ENCODE results near the gene GSE1. TPM values are rescaled to one million over a fixed set of nuclear protein-coding genes. Genes with fewer than 3 reads are reported as not detected.

GSE1 gene
- total RNA-seq, 2 donors from 2014 or later = 72.6 to 96.2 TPM

DNA sequence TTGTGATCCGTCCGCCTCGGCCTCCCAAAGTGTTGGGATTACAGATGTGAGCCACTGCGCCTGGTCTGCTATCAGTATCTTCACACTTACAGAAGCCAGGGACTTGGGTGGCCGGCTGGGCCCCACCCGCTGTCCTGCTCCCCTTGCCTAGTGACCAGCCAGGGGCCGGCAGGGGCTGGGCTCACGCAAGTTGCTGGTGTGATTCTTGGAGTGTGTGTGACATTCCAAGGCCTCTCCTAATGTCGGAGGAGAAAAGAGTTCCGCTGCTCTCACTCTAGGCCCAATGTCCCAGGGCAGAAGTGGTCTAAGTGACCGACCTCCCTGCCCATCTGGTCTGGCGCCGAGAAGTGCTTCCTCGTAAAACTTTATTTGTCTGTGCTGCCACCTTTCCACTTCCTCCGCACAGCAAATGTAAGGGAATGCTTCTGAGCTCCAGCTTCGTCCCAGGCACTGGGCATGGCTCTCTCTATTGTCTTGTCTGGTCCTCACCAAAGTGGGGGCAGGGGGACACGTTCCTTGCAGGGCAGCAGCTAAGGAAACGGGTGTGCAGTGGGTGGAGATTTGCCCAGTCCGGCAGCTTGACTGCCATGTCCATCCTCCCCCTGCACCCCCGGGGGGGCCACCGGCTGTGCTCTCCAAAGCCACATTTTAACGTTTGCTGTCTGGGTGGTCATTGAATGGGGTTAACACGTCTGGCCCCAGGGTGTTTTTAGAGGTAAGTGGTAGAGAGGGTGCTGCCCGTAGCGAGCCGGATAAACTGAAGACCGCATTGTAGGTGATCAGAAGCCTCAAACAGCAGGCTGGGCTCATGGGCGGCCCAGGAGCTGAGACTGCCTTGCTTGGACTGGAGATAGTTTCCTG, 7.8 kb upstream of the GSE1 start:
- ATAC-seq (ENCODE audit: insufficient number of reproducible peaks, low FRiP score, low read depth) (no peak), DNase-seq (ENCODE audit: low spot score) (no peak)
- Histone ChIP-seq H3K9me3 (no peaks in the 10 kb centered on the region), H3K36me3 (no peaks in the 10 kb centered on the region), H3K27me3 (replicated peaks; ENCODE audit: insufficient read depth) (no peaks in the 10 kb centered on the region), H3K4me1 (ENCODE audit: control insufficient read depth in 1 of 2, low read depth in 2 of 2) (peaks cover 6 to 27% of the 10 kb centered on the region in 2 donors), H3K27ac (no peak overlapping the region), H3K4me3 (no peak overlapping the region)
- TF ChIP-seq, protein P1, sequence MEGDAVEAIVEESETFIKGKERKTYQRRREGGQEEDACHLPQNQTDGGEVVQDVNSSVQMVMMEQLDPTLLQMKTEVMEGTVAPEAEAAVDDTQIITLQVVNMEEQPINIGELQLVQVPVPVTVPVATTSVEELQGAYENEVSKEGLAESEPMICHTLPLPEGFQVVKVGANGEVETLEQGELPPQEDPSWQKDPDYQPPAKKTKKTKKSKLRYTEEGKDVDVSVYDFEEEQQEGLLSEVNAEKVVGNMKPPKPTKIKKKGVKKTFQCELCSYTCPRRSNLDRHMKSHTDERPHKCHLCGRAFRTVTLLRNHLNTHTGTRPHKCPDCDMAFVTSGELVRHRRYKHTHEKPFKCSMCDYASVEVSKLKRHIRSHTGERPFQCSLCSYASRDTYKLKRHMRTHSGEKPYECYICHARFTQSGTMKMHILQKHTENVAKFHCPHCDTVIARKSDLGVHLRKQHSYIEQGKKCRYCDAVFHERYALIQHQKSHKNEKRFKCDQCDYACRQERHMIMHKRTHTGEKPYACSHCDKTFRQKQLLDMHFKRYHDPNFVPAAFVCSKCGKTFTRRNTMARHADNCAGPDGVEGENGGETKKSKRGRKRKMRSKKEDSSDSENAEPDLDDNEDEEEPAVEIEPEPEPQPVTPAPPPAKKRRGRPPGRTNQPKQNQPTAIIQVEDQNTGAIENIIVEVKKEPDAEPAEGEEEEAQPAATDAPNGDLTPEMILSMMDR (IDR thresholded peaks at IDR 0.05) = no peak

DNA sequence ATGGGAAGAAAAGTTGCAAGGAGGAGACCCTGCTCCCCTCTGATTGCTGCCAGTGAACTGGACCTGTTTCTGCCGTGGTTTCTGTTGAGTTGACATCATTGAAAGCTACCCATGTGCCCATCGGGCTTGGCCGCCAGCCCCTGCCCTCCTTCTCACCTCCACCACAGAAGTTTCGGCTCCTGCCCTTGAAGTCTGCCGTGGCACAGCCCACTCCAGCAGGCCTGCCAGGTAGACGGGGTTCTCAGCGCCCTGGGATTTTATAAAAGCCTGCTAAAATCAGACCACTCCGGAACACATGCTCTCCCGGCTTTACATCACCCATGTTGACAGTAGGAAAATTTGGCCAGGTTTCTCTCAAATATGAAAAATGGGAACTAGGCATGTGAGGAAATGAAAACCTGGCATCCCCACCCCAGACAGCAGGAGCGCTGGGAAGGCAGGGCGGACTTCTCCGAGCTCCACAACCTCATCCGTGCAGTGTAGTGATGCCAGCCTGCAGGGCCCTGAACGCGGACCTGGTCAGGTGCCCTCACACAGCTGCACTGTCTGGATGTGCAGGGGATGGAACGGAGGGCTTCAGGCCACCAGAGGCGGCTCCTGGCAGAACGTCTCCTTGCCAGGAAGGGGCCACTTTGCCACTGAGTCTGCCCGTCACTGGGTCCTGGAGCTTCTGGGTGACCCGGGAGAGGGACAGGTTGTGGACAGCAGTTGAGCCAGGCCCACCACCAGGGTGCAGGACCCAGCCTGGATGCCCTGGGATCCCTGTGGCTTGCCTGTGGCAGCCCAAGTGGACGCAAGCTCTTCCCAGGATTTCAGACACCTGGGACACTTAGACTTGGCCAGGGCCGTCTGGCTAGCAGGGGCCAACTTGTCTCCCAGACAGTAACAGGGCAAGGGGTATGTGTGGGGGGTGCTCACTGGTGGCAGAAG, 6.9 kb upstream of the GSE1 start:
- DNase-seq (ENCODE audit: low spot score) = no peak

DNA sequence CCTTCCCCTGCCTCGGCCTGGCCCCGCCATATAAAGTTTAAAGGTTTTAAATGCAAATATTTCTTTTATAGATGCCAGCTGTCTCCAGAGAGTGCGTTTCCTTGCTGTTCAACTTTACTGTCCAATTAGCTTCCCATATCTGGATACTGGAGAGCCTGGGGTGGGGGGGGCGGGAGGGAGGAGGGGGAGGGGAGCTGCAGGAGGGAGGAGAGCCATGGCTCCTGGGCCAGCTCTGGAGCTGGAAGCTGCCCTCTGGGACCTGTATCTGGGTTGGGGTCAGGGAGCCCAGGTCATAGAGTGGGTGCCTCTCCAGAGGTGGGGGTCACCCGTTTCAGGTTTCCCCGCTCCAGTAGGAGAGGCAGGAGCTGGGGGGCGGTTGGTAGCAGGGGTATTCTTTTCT, 6.2 kb upstream of the GSE1 start:
- Histone ChIP-seq H3K36me3 (no peaks in the 10 kb centered on the region), H3K27me3 (replicated peaks; ENCODE audit: insufficient read depth) (no peaks in the 10 kb centered on the region), H3K9me3 (no peaks in the 10 kb centered on the region), H3K4me1 (ENCODE audit: control insufficient read depth in 1 of 2, low read depth in 2 of 2) (peaks cover 11 to 35% of the 10 kb centered on the region in 2 donors), H3K4me3 (no peak overlapping the region), H3K27ac (no peak overlapping the region)
- TF ChIP-seq, protein P1 (IDR thresholded peaks at IDR 0.05) = no peak
- ATAC-seq (ENCODE audit: insufficient number of reproducible peaks, low FRiP score, low read depth) (no peak), DNase-seq (ENCODE audit: low spot score) (no peak)

More for the DNA sequence above, 6.9 kb upstream of the GSE1 start:
- Histone ChIP-seq H3K4me1 (ENCODE audit: control insufficient read depth in 1 of 2, low read depth in 2 of 2) (peaks cover 11 to 35% of the 10 kb centered on the region in 2 donors), H3K4me3 (no peak overlapping the region), H3K27ac (no peak overlapping the region), H3K9me3 (no peaks in the 10 kb centered on the region), H3K27me3 (replicated peaks; ENCODE audit: insufficient read depth) (no peaks in the 10 kb centered on the region), H3K36me3 (no peaks in the 10 kb centered on the region)
- no peak for ATAC-seq (ENCODE audit: insufficient number of reproducible peaks, low FRiP score, low read depth)
- TF ChIP-seq, protein P1 (IDR thresholded peaks at IDR 0.05) = no peak

DNA sequence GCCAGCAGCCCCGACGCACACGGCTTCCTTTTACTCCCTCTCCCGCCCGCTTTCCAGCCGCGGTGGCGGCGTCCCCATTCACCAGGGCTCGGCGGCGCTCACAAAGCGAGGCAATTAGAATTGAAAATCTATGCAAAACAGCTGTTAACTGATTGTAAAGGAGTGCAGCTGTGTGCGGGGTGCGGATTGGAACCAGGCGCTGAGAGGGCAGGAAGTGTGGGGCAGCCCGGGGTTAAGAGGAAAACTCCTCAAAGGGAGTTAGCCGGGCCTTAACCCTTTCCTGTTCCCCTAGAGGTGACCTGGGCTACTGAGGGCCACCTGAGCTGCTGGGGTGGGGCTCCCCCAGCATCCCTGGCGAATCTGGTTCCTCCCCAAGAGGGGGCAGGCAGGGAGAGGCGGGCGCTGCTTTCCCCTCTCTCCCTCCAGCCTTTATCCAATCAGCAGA, 5.8 kb upstream of the GSE1 start:
- no peak for DNase-seq (ENCODE audit: low spot score)
- Histone ChIP-seq H3K9me3 (no peaks in the 10 kb centered on the region), H3K27ac (no peak overlapping the region), H3K36me3 (no peaks in the 10 kb centered on the region), H3K4me3 (no peak overlapping the region), H3K4me1 (ENCODE audit: control insufficient read depth in 1 of 2, low read depth in 2 of 2) (peaks cover 11 to 37% of the 10 kb centered on the region in 2 donors), H3K27me3 (replicated peaks; ENCODE audit: insufficient read depth) (no peaks in the 10 kb centered on the region)
- no peak for ATAC-seq (ENCODE audit: insufficient number of reproducible peaks, low FRiP score, low read depth)
- TF ChIP-seq, protein P1 (IDR thresholded peaks at IDR 0.05) = no peak
